NCI-H2227 (cell line): ENCODE results near the gene COX10.
"Not testable (repeated sequence)": the region's sequence is repeated elsewhere in the genome, so short reads cannot be mapped to it uniquely, and the experiment has no call there.

Source experiments
- DNase-seq: peaks from one replicate; lab custom pipeline; 2025; ENCODE audit not compliant: unreplicated experiment; lab: John Stamatoyannopoulos, UW

Gene COX10

DNA sequence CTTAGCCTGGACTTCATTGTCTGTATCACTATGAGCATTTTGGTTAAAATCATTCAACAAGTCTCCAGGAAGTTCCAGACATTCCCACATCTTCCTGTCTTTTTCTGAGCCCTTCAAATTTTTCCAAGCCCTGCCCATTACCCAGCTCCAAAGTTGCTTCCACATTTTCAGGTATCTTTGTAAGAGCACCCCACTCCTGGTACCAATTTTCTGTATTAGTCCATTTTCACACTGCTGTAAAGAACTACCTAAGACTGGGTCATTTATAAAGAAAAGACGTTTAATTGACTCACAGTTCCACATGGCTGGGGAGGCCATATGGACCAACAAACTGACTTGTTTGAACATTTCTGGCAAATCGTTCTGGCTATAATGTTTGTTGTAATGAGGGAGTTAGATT, 100.0 kb downstream of the COX10 start:
- DNase-seq = no peak

DNA sequence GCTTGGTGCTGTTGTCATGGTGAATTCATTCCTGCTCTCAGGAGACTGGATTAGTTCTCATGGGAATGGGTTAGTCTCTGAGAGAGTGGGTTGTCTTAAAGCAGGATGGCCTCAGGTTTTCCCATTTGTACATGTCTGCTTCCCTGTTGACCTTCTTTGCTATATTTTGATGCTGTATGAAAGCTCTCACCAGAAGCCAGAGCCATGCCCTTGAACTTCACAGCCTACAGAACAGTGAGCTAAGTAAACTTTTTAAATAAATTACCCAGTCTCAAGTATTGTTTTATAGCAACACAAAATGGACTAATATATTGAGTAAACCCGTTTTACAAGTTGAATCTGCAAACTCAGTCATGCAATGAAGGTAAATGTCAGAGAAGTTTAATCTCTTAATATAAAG, 100.6 kb downstream of the COX10 start:
- DNase-seq = no peak

DNA sequence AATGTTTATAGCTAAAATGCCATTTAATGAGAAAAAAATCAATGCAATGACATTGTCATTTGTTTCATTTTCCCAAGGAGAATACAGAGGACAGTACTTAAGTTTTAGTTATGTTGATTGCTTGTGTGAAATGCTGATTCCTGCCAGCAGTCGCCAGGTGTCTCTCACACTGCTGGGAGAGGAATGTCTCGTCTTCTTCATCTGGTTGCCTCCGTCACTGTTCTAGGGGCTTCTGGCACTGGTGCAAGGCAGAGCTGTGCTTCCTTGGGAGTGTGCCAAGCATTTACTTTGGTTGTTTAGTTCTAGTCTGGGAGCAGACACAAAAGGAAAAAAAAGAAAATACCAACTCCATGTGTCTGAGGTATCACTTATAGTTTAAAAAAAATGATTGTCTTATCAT, 107.7 kb downstream of the COX10 start:
- DNase-seq = not testable (repeated sequence)

DNA sequence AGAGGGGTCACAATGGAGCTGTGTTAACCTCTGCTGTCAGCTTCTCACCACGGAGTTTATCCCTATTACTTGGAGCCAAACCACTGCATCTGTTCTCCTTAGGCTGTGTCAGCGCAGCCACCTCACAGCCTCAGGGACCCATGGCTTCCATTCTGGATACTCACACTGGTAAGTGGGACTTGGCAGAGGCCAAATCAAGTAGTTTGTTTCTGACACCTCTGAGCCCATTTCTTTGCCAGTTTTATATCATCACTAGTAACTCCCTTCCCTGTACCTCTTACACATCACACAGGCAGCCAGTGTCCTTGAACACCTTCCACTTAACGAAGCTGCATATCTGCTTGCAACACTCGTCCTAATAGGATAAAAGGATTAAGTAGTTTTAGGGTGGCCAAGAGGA, 108.5 kb downstream of the COX10 start:
- DNase-seq = not testable (repeated sequence)

DNA sequence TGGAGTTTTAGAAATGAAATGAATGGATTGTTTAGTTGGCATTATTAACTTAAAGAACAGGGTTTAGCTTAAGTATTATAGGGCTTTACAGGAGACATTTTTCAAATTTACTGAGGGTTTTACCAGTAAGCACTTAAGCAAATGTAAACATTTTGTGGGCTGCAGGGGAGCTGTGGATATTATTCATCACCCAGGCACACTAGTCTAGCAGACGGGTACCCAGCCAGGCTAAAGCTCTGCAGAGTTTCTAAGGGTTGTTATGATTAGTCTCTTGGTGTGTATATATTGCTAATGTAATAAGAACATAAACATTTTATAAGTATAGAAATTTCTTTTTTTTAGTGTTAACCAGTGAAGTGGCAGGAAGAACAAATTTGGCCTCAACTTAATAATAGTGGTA, 110.6 kb downstream of the COX10 start:
- not testable (repeated sequence) for DNase-seq

DNA sequence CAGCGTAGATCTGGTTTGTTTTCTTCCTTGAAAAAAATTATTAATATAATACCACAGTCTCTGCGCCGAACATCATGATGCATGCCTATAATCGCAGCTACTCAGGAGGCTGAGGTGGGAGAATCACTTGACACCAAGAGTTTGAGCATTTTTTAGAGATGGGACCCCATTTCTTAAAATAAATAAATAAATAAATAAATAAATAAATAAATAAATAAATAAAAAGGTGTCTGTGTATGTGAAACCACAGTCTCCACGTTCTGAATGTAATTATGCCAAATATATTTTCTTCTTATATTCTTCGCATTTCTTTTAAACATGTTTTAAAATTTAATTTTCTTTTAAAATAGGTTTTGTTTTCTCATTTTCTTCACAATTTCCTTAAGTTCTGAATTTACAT, 112.8 kb downstream of the COX10 start:
- DNase-seq = not testable (repeated sequence)

DNA sequence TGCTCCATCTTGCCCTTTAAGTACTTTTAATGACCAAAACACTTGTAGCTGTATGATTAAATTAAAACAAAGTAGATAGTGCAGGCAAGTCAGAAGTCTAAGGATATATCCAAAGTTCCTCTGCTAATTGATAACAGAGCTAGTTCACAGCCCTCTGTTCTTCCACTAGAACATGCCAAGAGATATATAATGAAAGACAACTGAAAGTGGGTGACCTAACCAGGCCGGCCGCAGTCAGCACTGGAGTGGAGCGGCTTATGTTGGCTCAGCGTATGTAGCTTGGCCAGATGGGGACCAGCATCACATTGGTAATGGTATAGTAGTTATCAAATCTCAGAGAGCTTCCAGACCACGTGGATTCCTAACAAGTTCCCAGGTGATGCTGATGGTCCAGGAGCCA, 115.2 kb downstream of the COX10 start:
- not testable (repeated sequence) for DNase-seq

DNA sequence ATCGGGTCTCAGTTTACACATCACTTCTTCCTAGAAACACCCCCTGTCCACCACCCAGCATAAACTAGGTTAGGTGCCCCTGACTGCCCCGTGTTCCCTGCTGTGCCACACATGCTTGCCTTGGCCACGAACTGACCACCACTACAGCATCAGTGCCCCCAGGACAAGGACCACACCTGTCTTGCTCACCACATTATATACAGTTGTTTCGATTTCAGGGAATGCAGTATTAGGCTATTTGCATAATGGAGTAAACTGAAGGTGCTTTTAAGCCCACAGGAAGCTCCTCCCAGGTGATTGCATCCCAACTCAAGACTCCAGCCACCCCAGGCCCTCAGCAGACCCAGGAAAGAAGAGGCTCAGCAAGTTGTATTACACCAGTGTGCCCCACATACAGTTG, 117.1 kb downstream of the COX10 start:
- not testable (repeated sequence) for DNase-seq

DNA sequence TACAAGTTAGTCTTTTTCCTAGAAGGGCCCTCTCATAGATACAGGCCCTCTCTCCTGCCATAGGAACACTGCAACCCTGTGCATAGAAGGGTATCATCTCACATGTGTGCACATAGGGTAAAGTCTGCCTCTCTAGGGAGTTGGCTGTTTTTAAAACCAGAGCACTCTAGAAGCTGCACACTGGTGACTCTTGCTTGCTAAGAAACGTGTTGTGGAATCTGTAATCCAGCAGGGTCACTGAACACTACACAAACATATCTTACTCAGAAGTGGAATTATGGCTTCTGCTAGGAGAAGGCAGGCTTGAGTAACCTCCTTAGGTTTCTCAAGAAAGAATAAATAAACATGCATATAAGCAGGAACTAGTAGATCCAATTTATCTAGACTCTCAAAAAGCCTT, 121.5 kb downstream of the COX10 start:
- DNase-seq = not testable (repeated sequence)

DNA sequence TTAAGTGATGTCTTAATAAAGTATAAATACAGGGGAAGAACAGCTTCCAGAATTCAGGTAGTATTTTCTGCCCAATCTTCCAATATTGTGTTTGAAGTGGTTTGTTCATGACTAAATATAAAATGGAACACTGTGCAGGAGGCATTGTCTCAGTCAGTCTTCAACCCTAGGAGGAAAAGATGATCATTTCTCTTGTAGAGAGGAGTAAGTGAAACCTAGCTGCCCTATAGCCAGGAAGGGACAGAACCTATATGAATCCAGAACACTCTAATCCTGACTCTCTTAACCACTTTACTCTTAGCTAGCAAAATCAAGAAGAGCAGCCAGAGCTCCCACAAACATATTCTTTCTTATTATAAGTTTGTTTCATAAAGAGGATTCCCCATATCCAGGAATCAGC, 122.2 kb downstream of the COX10 start:
- DNase-seq = not testable (repeated sequence)

DNA sequence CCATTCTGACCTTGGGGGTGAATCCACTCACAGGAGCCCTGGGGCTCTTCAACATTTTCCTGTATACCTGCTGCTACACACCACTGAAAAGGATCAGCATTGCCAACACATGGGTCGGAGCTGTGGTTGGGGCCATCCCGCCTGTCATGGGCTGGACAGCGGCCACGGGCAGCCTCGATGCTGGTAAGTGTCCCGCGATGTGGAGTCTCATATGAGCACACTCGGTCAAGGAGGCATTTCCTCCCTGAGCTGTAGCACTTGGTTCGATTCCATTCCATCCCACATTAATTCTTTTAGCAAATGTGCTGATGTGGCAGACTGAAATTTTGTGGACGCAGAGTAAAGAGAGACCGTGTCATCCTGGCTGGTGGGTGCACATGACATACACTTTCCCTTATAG, 122.7 kb downstream of the COX10 start:
- not testable (repeated sequence) for DNase-seq

DNA sequence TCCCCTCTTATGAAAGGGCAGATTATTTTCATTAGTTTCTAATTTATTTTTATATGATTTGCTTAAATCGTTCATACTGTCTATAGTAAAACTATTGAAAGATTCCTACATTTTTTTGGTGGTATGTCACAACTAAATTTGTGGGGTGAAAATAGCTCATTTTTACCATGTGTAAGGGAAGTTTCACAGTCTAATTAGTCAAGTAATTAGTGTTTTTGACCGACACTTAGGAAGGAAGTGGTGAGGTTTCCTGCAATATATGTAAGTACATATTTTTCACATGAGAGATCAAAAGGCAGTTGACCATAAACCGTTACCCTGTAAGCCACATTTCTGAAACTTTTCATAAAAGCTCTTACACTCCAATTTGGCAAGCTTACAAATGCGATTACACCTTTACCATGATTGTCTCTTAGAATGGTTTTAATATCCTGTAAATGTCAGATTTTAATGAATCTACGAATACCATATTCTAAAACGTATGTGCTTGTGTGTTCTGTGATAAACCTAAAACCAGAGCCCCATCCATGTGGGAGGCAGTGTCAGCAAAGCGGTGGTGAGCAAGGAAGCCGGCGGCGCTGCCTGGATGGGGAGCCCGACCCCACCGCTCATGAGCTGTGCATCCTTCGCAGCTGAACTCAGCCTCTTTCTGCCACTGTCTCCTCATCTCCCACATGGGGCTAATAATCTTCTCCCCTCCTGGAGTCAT, 123.5 kb downstream of the COX10 start:
- DNase-seq = not testable (repeated sequence)

DNA sequence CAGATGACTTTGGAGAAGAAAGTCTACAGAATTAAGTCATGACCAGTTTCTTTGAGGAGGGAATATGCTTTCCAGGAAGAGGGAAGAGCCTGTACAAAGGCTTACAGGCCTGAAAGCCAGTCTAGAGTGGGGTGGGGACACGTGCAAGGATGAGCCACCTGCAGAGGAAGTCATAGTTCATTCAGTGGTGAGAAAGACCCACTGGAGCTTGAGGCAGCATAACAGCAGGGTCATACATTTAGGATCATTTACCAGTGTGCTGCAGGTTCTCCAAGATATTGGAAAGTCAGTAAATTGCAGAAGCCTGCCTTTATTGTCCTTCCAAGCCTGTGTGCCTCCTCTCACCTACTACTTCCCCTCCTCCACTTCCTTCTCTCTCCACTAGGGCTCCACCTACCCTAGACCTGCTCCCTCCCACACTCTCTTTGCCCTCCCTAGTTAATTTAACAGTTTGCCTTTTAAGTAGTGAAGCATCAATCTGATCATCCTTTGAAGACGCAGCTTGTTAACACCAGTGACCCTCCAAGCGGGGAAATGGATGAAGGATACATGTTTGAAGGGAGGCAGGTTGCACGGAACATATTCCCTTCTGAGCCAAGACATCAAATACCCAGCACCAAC, 127.2 kb downstream of the COX10 start:
- no peak for DNase-seq

DNA sequence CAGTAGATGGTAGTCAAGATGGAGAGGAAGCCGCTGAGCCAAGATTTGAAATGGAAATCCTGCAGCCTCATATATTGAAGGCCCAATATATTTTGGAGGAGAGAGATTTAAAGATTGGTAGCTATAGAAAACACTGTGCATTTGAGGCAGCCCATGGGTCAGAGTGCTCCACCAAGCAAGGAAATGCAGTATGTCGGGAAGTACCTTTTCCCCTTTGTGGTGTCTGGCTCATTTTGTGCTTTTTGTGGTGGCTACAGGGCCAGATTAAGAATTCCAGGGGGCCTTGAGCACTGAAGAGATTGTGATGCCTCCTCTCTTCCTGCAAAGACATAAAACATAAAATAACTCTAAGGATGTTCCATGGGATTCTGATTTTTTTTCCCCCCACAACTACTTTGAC, 127.8 kb downstream of the COX10 start:
- DNase-seq = no peak

DNA sequence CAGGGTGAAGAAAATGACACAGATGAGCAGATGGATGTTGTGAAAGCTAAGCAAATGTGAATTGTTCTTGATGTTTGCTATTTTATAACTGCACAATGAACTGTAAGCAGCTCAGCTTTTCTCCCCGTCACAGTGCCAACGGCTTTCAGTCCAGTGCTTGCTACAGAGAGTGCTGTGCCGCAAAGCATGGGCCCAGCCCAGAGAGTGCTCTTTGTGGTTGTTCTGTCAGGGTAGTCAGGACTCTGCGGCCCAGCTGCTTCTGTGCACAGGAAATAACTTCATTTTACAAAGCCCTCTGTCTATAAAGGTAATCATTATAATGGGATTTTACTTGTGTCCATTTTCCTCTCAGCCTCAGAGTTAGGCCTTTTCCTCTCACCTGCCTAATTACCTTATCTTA, 128.3 kb downstream of the COX10 start:
- no peak for DNase-seq

DNA sequence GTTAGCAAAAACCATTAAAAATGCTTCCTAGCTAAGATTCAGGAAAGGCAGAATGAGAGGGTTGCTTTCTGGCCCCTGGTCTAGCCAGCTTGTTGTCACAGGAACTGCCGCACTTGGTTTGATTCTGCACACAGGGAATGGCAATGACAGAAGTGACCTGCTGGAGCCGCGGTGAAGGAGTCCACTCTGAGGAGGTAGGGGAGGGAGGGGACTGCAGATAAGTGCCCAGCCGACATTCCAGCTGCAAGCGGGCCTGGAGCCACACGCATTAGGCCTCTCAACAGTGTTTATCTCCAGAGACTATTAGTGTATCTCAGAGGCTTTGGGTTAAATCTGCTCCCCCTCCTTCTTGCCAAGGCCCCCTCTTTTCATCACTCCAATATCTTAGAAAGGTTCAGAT, 128.7 kb downstream of the COX10 start:
- no peak for DNase-seq

DNA sequence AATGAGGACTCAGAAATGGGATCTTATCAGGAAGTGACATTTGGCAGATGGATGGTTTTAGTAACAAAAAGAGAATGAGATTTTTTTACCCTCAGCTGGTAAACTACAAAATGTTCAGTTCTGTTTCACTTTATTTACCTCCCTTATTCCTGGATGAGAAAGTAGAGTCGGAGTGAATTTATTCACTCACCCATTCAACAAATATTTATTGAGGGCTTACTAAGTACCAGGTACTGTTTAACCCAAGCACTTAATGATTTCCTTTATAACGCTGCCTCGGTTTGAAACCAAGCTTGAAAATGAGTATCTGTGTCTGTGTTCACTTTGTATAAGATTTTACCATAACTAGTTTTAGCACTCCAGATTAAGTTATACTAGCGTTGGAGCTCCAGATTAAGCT, 129.3 kb downstream of the COX10 start:
- no peak for DNase-seq

DNA sequence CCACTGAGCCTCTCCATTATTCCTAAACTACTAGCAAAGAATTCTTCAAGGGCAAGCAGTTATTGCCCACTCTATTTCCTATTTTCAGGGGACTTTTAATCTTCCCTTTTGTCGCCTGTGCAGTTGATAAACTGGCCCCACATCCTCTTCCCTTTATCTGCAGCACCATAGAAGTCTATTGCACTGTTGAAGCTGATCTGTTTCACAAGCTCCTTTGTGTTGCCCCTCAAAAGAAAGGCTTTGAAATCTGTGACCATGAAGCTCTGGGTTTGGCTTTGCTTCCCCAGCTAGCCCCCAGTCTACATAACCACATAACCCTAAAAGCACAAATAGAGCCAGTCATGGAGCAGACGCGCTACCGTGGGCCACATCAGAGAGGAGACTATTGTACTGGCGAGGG, 130.3 kb downstream of the COX10 start:
- no peak for DNase-seq

DNA sequence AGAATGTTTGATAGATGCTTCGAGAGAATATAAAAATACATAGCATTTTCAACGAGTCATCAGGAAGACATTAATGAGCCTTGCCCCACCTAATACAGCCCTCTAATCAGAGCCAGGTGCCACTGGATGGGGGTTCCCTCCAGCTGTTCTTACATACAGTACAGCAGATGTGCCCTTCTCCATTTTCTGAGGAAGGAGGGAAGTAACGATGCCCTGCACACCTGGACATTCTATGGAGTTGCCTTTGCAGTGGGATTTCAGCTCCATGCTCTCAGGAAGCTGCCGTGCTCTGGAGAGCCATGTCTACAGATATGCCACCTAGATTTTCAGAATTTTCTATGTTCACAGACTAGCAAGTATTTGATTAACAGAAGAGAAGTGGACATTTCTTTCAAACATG, 131.1 kb downstream of the COX10 start:
- no peak for DNase-seq

DNA sequence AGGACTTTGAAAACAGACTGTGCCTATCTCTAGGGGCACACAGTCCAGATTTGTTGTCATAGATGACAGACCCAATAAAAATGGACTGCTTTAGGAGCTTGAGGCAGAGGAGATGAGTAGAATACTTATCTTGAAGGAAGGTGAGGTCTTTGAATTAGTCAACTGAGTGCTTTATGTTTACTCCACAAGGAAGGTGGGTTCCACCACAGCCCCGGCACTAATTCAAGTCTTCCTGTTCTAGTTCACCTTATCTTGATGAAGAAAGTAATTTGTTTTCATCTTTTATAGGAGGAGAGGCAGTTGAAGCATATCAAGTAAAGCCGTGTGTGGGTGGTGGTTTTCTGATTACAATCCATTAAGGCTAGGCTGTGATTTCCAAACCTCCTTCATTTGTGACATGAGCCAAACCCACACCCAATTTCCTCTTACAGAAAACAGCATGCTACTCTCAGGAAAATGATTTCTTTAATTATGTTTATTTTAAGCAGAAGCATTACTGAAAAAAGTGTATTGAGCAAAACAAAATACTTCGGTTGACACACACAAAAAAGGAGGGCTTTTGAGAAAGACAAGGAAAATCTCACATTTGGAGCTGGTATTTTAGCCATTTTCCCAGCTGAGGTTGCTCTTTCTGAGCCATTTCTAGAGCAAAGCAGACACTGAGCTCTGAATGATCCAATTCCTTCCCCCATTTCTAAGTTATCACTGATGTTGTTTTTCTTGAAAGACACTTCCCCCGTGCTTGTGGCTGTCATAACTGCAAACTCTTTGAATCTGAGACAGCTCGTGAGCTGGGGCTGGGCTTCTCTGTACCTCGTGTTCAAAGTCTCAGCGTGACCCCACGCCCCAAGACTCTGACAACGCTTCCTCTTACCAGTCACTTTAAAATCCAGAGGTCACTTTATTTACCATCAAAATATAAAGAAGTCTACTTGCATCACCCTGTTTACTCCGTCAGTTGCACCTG, 132.0 kb downstream of the COX10 start:
- DNase-seq = no peak

DNA sequence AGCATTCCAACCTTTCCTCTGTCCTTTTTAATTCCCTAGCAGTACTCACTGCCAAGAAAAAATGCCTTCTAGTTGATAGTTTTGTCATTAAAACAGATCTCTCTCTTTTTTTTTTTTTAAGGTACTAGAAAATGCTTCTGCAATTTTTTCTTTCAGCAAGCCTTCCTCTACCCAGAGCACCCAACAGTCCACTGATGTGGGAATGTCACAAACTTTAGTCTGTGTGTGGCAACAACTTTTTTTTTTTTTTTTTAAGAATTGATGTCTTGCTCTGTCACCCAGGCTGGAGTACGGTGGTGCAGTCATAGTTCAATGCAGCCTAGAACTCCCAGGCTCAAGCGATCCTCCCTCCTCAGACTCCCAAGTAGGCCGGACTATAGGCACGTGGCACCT, 132.7 kb downstream of the COX10 start:
- DNase-seq = no peak
